Sigmoid colon (tissue), 4 donors: ENCODE measurements around the gene TRERF1.

ENCODE experiments used
- EP300 ChIP-seq, 4 donors: sonication (generic); formaldehyde crosslinking; IDR thresholded peaks; one replicate each; pipeline ENCODE4 v1.6.1; 2017; ENCODE audit warnings: antibody characterized with exemption in 4 of 4
- POLR2A ChIP-seq, 2 donors: fragments of 450-650 bp; IDR thresholded peaks; one replicate each; pipeline ENCODE4 v1.6.1; 2016; ENCODE audit warnings: antibody characterized with exemption in 2 of 2, mild to moderate bottlenecking in 2 of 2, moderate library complexity in 2 of 2
- TF ChIP-seq, protein P1 (sequence below), 4 experiments: fragments of 450-650 bp in 3 of 4; fragments of 200-600 bp in 1 of 4; IDR thresholded peaks; one replicate each; pipeline ENCODE4 v1.5.1; 2016 to 2019; ENCODE audit warnings: antibody characterized with exemption in 4 of 4, mild to moderate bottlenecking in 3 of 4, moderate library complexity in 2 of 4

DNA sequence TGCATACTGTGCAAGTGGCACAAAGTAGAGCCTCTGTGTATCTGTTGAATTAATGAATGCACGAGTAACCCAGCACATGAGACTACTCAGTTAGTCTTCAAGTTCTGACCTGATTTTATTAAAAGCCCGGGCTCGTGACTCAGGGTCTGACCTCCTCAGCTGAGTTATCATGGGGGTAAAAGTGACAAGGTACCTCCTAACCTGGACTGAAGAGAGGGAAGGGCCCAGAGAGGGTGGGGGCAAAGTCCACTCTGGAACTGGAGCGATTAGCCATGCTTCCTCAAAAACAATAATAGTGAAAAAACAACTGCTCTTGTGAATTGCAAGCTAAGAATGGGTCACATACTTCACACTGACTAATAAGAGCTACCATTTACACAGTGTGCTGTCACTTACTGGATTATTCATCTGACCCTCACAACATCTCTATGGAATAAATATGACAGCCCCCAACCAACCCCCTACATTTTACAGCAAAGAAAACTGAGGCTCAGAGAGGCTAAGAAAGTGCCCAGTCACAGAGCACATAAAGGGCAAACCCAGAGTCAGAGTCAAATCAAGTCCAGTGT is 26.7 kb downstream of the TRERF1 start:
- TF ChIP-seq, protein P1, sequence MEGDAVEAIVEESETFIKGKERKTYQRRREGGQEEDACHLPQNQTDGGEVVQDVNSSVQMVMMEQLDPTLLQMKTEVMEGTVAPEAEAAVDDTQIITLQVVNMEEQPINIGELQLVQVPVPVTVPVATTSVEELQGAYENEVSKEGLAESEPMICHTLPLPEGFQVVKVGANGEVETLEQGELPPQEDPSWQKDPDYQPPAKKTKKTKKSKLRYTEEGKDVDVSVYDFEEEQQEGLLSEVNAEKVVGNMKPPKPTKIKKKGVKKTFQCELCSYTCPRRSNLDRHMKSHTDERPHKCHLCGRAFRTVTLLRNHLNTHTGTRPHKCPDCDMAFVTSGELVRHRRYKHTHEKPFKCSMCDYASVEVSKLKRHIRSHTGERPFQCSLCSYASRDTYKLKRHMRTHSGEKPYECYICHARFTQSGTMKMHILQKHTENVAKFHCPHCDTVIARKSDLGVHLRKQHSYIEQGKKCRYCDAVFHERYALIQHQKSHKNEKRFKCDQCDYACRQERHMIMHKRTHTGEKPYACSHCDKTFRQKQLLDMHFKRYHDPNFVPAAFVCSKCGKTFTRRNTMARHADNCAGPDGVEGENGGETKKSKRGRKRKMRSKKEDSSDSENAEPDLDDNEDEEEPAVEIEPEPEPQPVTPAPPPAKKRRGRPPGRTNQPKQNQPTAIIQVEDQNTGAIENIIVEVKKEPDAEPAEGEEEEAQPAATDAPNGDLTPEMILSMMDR (IDR thresholded peaks at IDR 0.05) = no peak
- TF ChIP-seq POLR2A (IDR thresholded peaks at IDR 0.05) = no peak
- TF ChIP-seq EP300 (IDR thresholded peaks at IDR 0.05) = no peak
